ENCODE measurements around the gene SHANK3.

The SHANK3 gene

DNA sequence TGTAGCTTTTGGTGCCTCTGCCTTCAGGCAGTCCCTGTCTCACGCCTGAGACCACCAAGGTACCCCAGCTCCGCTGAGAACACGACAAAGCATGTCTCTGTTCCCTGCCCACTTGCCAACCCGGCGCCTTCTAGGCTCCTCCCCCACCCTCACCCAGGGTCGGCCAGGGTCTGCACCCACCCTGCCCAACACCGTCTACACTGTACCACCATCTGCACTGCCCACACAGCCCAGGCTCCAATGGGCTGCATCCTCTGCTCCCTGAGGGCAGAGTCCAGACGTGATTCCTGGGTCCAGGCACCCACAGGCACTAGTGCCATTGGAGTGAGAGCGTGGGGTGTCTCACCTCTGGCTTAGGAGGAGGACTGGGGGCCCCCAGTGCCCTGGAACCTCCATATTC, 42.6 kb downstream of the SHANK3 start:
- Histone ChIP-seq H3K27ac (ENCODE audit: low read depth, low read length) (no peak overlapping the region), H4K12ac (ENCODE audit: low read depth, low read length) (no peak overlapping the region), H3K27me3 (ENCODE audit: insufficient read depth, low read length) (peaks cover 15% of the 10 kb centered on the region), H3K79me1 (ENCODE audit: low read length) (no peaks in the 10 kb centered on the region), H3K9me3 (ENCODE audit: insufficient read depth, low read depth, low read length) (peaks cover 15% of the 10 kb centered on the region), H4K91ac (ENCODE audit: low read depth, low read length) (no peak overlapping the region), H2BK120ac (ENCODE audit: insufficient read depth, low read length, poor library complexity) (no peak overlapping the region), H2AK5ac (ENCODE audit: low read length) (no peak overlapping the region), H3K4ac (ENCODE audit: low read depth, low read length) (no peak overlapping the region), H3K14ac (ENCODE audit: low read length) (no peak overlapping the region), H3K9ac (ENCODE audit: low read length) (no peak overlapping the region), H3K4me1 (ENCODE audit: control insufficient read depth in 1 of 2, insufficient read depth in 2 of 2, low read length in 2 of 2) (peaks cover 2% of the 10 kb centered on the region in 2 experiments), H3K36me3 (ENCODE audit: control insufficient read depth in 1 of 2, insufficient read depth in 2 of 2, low read length in 2 of 2) (no peaks in the 10 kb centered on the region), H2AFZ (ENCODE audit: insufficient read depth, low read length, poor library complexity) (no peak overlapping the region), H2BK5ac (ENCODE audit: low read depth, low read length, poor library complexity) (no peak overlapping the region), H3K4me3 (ENCODE audit: low read depth, low read length) (no peak overlapping the region), H4K8ac (ENCODE audit: low read depth, low read length) (no peak overlapping the region), H2BK12ac (ENCODE audit: low read length) (no peak overlapping the region), H3K4me2 (ENCODE audit: low read length) (no peak overlapping the region), H3K18ac (ENCODE audit: low read length) (no peak overlapping the region), H3K79me2 (ENCODE audit: control insufficient read depth, insufficient read depth, low read length, poor library complexity) (no peaks in the 10 kb centered on the region), H3K23ac (ENCODE audit: low read length) (no peak overlapping the region)
- WGBS (ENCODE audit: extremely low coverage, insufficient coverage, insufficient read length): no CpG with 5 or more reads among the region's 9 CpGs
- no peak for DNase-seq

DNA sequence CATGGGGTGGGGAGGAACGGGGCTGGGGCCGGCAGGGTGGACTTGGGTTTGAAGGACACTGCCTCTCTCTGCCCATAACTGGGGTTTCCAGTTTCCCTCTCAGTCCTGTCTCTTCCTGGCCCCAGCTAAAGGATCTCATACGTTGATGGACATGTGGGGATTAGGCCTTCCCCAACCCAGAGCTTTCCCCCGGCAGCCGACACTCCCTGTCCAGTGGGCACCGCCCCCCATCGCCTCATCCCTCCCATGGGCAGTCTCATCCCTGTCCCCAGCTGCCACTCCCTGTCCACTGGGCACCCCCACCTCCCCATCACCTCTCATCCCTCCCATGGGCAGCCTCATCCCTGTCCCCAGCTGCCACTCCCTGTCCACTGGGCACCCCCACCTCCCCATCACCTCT, 43.2 kb downstream of the SHANK3 start:
- no peak overlapping the region for H2AK5ac ChIP-seq (ENCODE audit: low read length)
- no peak overlapping the region for H3K9ac ChIP-seq (ENCODE audit: low read length)
- no peak overlapping the region for H3K27ac ChIP-seq (ENCODE audit: low read depth, low read length)
- H3K36me3 ChIP-seq (ENCODE audit: control insufficient read depth in 1 of 2, insufficient read depth in 2 of 2, low read length in 2 of 2): no peaks in the 10 kb centered on the region
- no peak overlapping the region for H3K23ac ChIP-seq (ENCODE audit: low read length)
- no peak overlapping the region for H2AFZ ChIP-seq (ENCODE audit: insufficient read depth, low read length, poor library complexity)
- no peak overlapping the region for H4K8ac ChIP-seq (ENCODE audit: low read depth, low read length)
- no peak overlapping the region for H4K91ac ChIP-seq (ENCODE audit: low read depth, low read length)
- H3K79me2 ChIP-seq (ENCODE audit: control insufficient read depth, insufficient read depth, low read length, poor library complexity): no peaks in the 10 kb centered on the region
- no peak overlapping the region for H3K4me2 ChIP-seq (ENCODE audit: low read length)
- H3K9me3 ChIP-seq (ENCODE audit: insufficient read depth, low read depth, low read length): peaks cover 14% of the 10 kb centered on the region
- no peak overlapping the region for H2BK12ac ChIP-seq (ENCODE audit: low read length)
- no peak overlapping the region for H2BK5ac ChIP-seq (ENCODE audit: low read depth, low read length, poor library complexity)
- DNase-seq: no peak
- H3K4me1 ChIP-seq (ENCODE audit: control insufficient read depth in 1 of 2, insufficient read depth in 2 of 2, low read length in 2 of 2): peaks cover 2% of the 10 kb centered on the region in 2 experiments
- H3K4ac ChIP-seq (ENCODE audit: low read depth, low read length): no peak overlapping the region
- H3K4me3 ChIP-seq (ENCODE audit: low read depth, low read length): no peak overlapping the region
- H3K18ac ChIP-seq (ENCODE audit: low read length): no peak overlapping the region
- no CpG with 5 or more reads among the region's 7 CpGs for WGBS (ENCODE audit: extremely low coverage, insufficient coverage, insufficient read length)
- H3K79me1 ChIP-seq (ENCODE audit: low read length): no peaks in the 10 kb centered on the region
- no peak overlapping the region for H2BK120ac ChIP-seq (ENCODE audit: insufficient read depth, low read length, poor library complexity)
- H4K12ac ChIP-seq (ENCODE audit: low read depth, low read length): no peak overlapping the region
- H3K27me3 ChIP-seq (ENCODE audit: insufficient read depth, low read length): peaks cover 20% of the 10 kb centered on the region
- no peak overlapping the region for H3K14ac ChIP-seq (ENCODE audit: low read length)

DNA sequence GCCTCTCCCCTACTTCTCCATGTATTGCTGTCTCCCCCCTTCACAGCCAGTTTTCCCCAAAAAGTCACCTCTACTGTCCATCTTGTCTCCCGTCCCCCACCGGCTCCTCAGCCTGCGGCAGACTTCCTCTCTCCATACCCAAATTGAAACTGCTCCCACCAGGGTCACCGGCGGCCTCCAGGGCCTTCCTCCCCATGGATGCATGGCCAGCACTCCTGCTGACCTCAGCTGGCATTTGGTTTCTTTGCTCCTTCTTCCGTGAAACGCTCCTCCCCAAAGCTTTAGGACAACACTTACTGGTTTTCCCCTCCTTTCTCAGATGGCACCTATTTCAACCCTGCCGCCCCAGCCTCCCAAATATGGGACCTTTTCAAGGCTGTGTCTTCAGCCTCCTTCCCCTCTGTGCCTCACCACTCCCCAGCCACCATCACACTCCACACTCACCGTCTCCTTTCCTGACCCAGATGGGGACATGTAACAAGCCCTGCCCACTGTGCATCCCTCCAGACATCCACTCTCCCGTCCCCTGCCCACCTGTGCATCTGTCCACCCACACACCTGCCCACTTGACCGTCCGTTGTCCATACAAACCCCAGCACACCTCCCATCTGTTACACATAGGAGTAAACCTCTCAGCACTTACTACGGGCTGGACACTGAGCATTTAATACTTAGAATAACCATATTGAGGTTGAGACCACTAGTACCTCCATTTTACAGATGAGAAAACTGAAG, 43.8 kb downstream of the SHANK3 start:
- Histone ChIP-seq H3K18ac (ENCODE audit: low read length) (no peak overlapping the region), H3K4me2 (ENCODE audit: low read length) (no peak overlapping the region), H3K4me1 (ENCODE audit: control insufficient read depth in 1 of 2, insufficient read depth in 2 of 2, low read length in 2 of 2) (peaks cover 2% of the 10 kb centered on the region in 2 experiments), H3K79me2 (ENCODE audit: control insufficient read depth, insufficient read depth, low read length, poor library complexity) (no peaks in the 10 kb centered on the region), H3K79me1 (ENCODE audit: low read length) (no peaks in the 10 kb centered on the region), H2AFZ (ENCODE audit: insufficient read depth, low read length, poor library complexity) (no peak overlapping the region), H4K8ac (ENCODE audit: low read depth, low read length) (no peak overlapping the region), H3K9ac (ENCODE audit: low read length) (no peak overlapping the region), H3K4ac (ENCODE audit: low read depth, low read length) (no peak overlapping the region), H4K12ac (ENCODE audit: low read depth, low read length) (no peak overlapping the region), H3K27ac (ENCODE audit: low read depth, low read length) (no peak overlapping the region), H3K36me3 (ENCODE audit: control insufficient read depth in 1 of 2, insufficient read depth in 2 of 2, low read length in 2 of 2) (no peaks in the 10 kb centered on the region), H4K91ac (ENCODE audit: low read depth, low read length) (no peak overlapping the region), H3K23ac (ENCODE audit: low read length) (no peak overlapping the region), H2AK5ac (ENCODE audit: low read length) (no peak overlapping the region), H3K27me3 (ENCODE audit: insufficient read depth, low read length) (peaks cover 27% of the 10 kb centered on the region), H2BK5ac (ENCODE audit: low read depth, low read length, poor library complexity) (no peak overlapping the region), H3K14ac (ENCODE audit: low read length) (no peak overlapping the region), H2BK120ac (ENCODE audit: insufficient read depth, low read length, poor library complexity) (no peak overlapping the region), H2BK12ac (ENCODE audit: low read length) (no peak overlapping the region), H3K4me3 (ENCODE audit: low read depth, low read length) (no peak overlapping the region), H3K9me3 (ENCODE audit: insufficient read depth, low read depth, low read length) (peaks cover 9% of the 10 kb centered on the region)
- DNase-seq: no peak
- no CpG with 5 or more reads among the region's 13 CpGs for WGBS (ENCODE audit: extremely low coverage, insufficient coverage, insufficient read length)

DNA sequence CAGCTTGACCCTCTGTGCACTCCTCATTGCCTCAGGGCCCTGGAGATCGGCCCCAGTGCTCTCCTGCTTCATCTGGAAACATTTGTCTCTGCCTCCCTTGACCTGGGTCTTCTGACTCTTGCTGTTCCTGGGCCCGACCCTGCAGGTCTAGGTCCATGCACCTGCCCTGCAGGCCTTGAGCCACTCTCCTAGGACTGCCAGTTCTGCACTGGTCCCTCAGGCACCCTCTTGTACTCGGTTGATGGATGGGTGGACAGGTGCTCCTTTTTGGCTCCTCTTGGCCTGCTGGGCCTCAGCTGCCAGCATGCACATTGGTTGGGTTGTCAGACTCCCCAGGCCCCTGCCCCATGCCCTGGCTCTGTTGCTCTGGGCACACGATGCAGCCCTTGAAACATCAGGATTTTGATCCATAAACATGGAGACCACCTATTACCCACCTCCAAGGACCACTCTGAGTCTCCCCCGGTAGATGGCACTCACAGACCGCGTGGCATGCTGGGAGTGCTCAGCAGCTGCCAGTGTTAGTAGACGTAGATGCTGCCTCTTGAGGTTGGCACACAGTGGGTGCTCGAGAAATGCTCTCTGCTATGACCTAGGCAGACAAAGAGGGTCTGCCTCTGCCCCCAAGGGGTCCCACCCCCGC, 45.2 kb downstream of the SHANK3 start:
- no peak overlapping the region for H3K4me2 ChIP-seq (ENCODE audit: low read length)
- H3K4me1 ChIP-seq (ENCODE audit: control insufficient read depth in 1 of 2, insufficient read depth in 2 of 2, low read length in 2 of 2): no peaks in the 10 kb centered on the region
- no peak overlapping the region for H4K12ac ChIP-seq (ENCODE audit: low read depth, low read length)
- H2AFZ ChIP-seq (ENCODE audit: insufficient read depth, low read length, poor library complexity): no peak overlapping the region
- H4K8ac ChIP-seq (ENCODE audit: low read depth, low read length): no peak overlapping the region
- no peak overlapping the region for H3K18ac ChIP-seq (ENCODE audit: low read length)
- H3K9me3 ChIP-seq (ENCODE audit: insufficient read depth, low read depth, low read length): peaks cover 13% of the 10 kb centered on the region
- H3K4ac ChIP-seq (ENCODE audit: low read depth, low read length): no peak overlapping the region
- H3K79me1 ChIP-seq (ENCODE audit: low read length): no peaks in the 10 kb centered on the region
- no CpG with 5 or more reads among the region's 10 CpGs for WGBS (ENCODE audit: extremely low coverage, insufficient coverage, insufficient read length)
- H3K27me3 ChIP-seq (ENCODE audit: insufficient read depth, low read length): peaks cover 33% of the 10 kb centered on the region
- no peak overlapping the region for H3K9ac ChIP-seq (ENCODE audit: low read length)
- H3K27ac ChIP-seq (ENCODE audit: low read depth, low read length): no peak overlapping the region
- no peak overlapping the region for H4K91ac ChIP-seq (ENCODE audit: low read depth, low read length)
- H3K4me3 ChIP-seq (ENCODE audit: low read depth, low read length): no peak overlapping the region
- H2BK5ac ChIP-seq (ENCODE audit: low read depth, low read length, poor library complexity): no peak overlapping the region
- no peak overlapping the region for H2BK120ac ChIP-seq (ENCODE audit: insufficient read depth, low read length, poor library complexity)
- H3K79me2 ChIP-seq (ENCODE audit: control insufficient read depth, insufficient read depth, low read length, poor library complexity): no peaks in the 10 kb centered on the region
- no peak overlapping the region for H3K14ac ChIP-seq (ENCODE audit: low read length)
- no peak overlapping the region for H2AK5ac ChIP-seq (ENCODE audit: low read length)
- H2BK12ac ChIP-seq (ENCODE audit: low read length): no peak overlapping the region
- DNase-seq: no peak
- H3K23ac ChIP-seq (ENCODE audit: low read length): no peak overlapping the region
- no peaks in the 10 kb centered on the region for H3K36me3 ChIP-seq (ENCODE audit: control insufficient read depth in 1 of 2, insufficient read depth in 2 of 2, low read length in 2 of 2)
